Small intestine (tissue), 7 donors: ENCODE data around the gene EDAR. TPM values are rescaled to one million over a fixed set of nuclear protein-coding genes. Genes with fewer than 3 reads are reported as not detected.

ENCODE experiments used
- DNase-seq, 2 donors: peaks; one replicate each; pipeline versions ENCODE4 v3.0.0 to v3.0.0-alpha.2; 2013
- FAIRE-seq: peaks from 2 replicates; lab custom pipeline; 2012; peaks lifted over from hg19 to GRCh38; lab: Jason Lieb, UNC
- H3K27ac ChIP-seq, 3 donors: one replicate each; pipeline ENCODE4 v1.5.1; 2013; ENCODE audit warnings: low read length in 2 of 3, mild to moderate bottlenecking in 2 of 3, control low read depth in 1 of 3, inconsistent platforms in 1 of 3, low read depth in 1 of 3, moderate library complexity in 1 of 3
- H3K27me3 ChIP-seq, 3 donors: one replicate each; pipeline ENCODE4 v1.6.1; 2013; ENCODE audit warnings: low read length in 3 of 3, inconsistent platforms in 1 of 3; ENCODE audit not compliant: control insufficient read depth in 3 of 3, insufficient read depth in 3 of 3
- H3K36me3 ChIP-seq, 3 donors: one replicate each; pipeline ENCODE4 v1.6.1; 2013; ENCODE audit warnings: low read length in 3 of 3, inconsistent platforms in 1 of 3, low read depth in 1 of 3, mild to moderate bottlenecking in 1 of 3, moderate library complexity in 1 of 3; ENCODE audit not compliant: control insufficient read depth in 3 of 3, insufficient read depth in 2 of 3
- H3K4me1 ChIP-seq, 3 donors: one replicate each; pipeline ENCODE4 v1.6.1; 2013; ENCODE audit warnings: low read length in 2 of 3, inconsistent platforms in 1 of 3, low read depth in 1 of 3, mild to moderate bottlenecking in 1 of 3, moderate library complexity in 1 of 3; ENCODE audit not compliant: control insufficient read depth in 3 of 3, insufficient read depth in 2 of 3
- H3K4me3 ChIP-seq, 3 donors: one replicate each; pipeline ENCODE4 v1.5.1; 2013; ENCODE audit warnings: low read length in 3 of 3, control low read depth in 1 of 3, inconsistent platforms in 1 of 3, low read depth in 1 of 3, mild to moderate bottlenecking in 1 of 3, moderate library complexity in 1 of 3
- H3K9me3 ChIP-seq, 2 donors: one replicate each; pipeline ENCODE4 v1.6.1; 2013; ENCODE audit warnings: low read depth in 1 of 2, low read length in 1 of 2; ENCODE audit not compliant: control insufficient read depth in 2 of 2, insufficient read depth in 1 of 2
- WGBS, 3 donors: extraction: QIAGEN DNeasy Blood & Tissue Kit; methylation state at CpG; one replicate each; pipeline ENCODE4 v1.1.7; 2013; 5-methylcytosine and 5-hydroxymethylcytosine counted together
- polyA plus RNA-seq, 4 donors: library from polyadenylated mRNA; stranded (reverse) in 3 of 4; unstranded in 1 of 4; fragments of 200-250 nt in 3 of 4; fragments of 120-200 nt in 1 of 4; gene quantifications; one replicate each; pipeline versions ENCODE4 v1.2.1 to v1.2.3, GENCODE V29; 2013
- donor health status: healthy with polysubstance abuse.
- donor health status: control.
- donor health status: control.
- donor health status: Bipolar disorder and iron deficiency.
- donor health status: healthy.

The EDAR gene
- polyA plus RNA-seq, 4 donors, result 0.09 to 1.8 TPM; not detected in 2

DNA sequence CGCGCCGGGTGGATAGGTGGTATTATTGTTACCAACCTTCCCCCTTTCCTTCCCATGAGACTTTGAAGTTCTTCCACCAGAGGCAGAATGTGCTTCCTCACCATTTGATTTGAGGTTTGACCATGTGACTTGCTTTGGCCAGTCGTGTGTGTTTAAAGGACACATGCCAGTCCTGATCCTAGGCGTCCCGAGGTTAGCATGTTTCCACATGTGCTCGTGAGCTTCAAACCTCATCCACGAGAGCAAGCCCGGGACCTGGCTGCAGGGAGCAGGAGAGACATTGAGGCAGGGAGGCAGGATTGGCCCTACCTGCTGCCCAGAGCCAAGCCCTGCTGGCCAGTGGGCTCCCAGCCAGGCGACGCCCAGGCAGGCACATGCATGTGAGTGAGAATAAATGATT is 27.4 kb upstream of the EDAR start:
- H3K36me3 ChIP-seq, result no peaks in the 10 kb centered on the region
- no peak for FAIRE-seq
- no peak overlapping the region for H3K4me3 ChIP-seq
- 89 to 92% (median 89%) methylated on average over 11 of the region's 11 CpGs for WGBS, 3 donors
- H3K27me3 ChIP-seq, result peaks cover 0 to 4% (median 0%) of the 10 kb centered on the region in 3 donors
- H3K9me3 ChIP-seq, result no peaks in the 10 kb centered on the region
- H3K27ac ChIP-seq, result no peak overlapping the region
- H3K4me1 ChIP-seq, result peaks cover 0 to 4% (median 0%) of the 10 kb centered on the region in 3 donors
- no peak for DNase-seq

DNA sequence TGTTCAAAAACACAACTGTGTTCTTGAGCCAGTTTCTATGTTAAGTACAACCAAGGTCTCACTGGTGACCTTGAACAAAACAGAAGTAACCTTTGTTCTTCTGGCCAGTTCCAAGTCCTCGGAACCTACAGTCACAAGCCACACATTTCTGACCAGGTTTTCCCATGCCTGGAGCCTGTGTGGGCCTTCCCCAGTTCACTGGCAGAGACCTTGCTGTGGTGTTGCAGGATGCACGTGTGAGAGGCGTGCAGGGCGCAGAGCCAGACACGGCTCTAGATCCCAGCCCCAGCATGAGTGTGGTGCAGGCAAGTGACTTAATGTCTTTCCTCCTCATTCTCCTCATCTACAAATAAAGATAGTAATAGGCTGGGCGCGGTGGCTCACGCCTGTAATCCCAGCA is 25.5 kb upstream of the EDAR start:
- no peaks in the 10 kb centered on the region for H3K36me3 ChIP-seq
- H3K4me3 ChIP-seq, result no peak overlapping the region
- no peak for FAIRE-seq
- no peak for DNase-seq
- no peak overlapping the region for H3K27ac ChIP-seq
- peaks cover 0 to 3% (median 0%) of the 10 kb centered on the region in 3 donors for H3K27me3 ChIP-seq
- 90 to 92% (median 92%) methylated on average over 8 of the region's 8 CpGs for WGBS, 3 donors
- H3K9me3 ChIP-seq, result no peaks in the 10 kb centered on the region
- H3K4me1 ChIP-seq, result peaks cover 0 to 4% (median 0%) of the 10 kb centered on the region in 3 donors

DNA sequence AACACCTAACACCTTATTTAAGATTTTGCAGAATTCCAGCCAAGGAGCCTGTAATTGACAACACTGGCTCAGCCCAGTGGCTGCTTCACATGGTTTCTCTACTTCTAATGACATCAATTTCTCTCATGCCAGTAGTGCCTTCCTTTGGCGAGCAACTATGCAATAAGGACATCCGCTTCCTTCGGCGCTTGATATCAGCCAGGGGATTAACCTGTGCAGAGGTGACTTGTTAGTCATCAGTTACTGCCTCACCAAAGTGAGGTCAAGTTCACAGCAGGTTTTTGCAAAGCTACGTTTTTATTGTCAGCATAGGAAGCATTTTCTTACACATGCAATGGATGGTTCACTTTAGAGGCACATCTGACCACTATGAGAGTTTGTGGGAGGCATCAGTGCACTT is 24.0 kb upstream of the EDAR start:
- Histone ChIP-seq H3K4me3 (no peak overlapping the region), H3K36me3 (no peaks in the 10 kb centered on the region), H3K27me3 (peaks cover 0 to 3% (median 0%) of the 10 kb centered on the region in 3 donors), H3K27ac (no peak overlapping the region), H3K4me1 (peaks cover 0 to 4% (median 0%) of the 10 kb centered on the region in 3 donors), H3K9me3 (no peaks in the 10 kb centered on the region)
- FAIRE-seq (no peak), DNase-seq (peak; percentile 57 to 85)
- WGBS, 3 donors, result 23 to 66% (median 54%) methylated on average over 5 of the region's 5 CpGs

DNA sequence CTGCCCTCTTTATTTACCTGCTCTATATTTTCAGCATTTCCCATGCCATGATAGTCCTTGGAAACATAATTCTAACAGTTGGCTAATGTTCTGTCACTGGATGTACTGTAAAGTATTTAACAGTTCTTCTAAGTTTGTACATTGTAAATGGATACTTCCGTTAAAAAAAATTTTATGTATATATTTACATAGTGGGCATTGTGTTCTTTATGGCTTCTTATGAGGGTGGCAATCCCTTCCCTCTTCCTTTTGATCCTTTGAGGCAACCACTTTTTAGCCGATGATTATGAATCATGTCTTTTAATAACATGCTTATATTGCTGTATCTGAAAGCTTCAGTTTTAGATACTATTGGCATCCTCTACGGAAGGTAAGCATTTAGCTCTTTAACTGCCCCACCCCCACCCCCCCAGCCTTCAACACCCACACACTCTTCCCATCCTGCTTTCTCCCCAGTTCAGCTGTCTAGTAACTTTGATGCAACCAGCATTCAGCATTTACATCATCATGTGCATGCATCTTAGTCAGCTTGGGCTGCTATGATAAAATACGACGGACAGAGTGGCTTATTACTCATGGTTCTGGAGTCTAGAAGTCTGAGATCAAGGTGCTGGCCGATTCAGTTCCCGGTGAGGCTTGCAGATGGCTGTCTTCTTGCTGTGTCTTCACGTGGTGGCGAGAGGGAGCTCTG is 21.0 kb upstream of the EDAR start:
- no peak for DNase-seq
- no peaks in the 10 kb centered on the region for H3K36me3 ChIP-seq
- WGBS, 3 donors, result 65 to 70% (median 66%) methylated on average over 9 of the region's 9 CpGs
- peaks cover 0 to 3% (median 0%) of the 10 kb centered on the region in 3 donors for H3K27me3 ChIP-seq
- no peaks in the 10 kb centered on the region for H3K4me1 ChIP-seq
- H3K9me3 ChIP-seq, result no peaks in the 10 kb centered on the region
- no peak overlapping the region for H3K27ac ChIP-seq
- no peak for FAIRE-seq
- H3K4me3 ChIP-seq, result no peak overlapping the region

DNA sequence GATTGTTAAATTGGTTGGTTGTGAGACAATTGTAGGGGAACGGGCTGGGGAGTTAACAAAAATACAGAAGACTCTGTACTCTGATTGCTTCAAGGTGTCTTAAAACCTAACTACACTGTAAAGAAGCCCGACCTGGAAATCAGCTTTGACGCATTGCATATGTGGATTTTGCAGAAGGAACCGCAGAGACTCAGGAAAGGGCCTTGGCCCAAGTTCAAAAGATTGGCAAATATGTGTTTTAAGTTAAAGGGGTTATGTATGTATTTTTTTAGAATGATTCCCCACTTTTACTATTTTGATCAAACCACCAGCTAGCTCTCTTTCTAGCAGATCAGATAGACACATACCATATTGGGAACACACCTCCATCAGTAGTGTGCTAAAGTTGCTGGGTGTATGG is 18.0 kb upstream of the EDAR start:
- peaks cover 0 to 3% (median 0%) of the 10 kb centered on the region in 3 donors for H3K27me3 ChIP-seq
- H3K4me3 ChIP-seq, result no peak overlapping the region
- H3K9me3 ChIP-seq, result no peaks in the 10 kb centered on the region
- 83 to 88% (median 87%) methylated on average over 4 of the region's 4 CpGs for WGBS, 3 donors
- H3K36me3 ChIP-seq, result no peaks in the 10 kb centered on the region
- H3K27ac ChIP-seq, result no peak overlapping the region
- H3K4me1 ChIP-seq, result no peaks in the 10 kb centered on the region
- DNase-seq (no peak), FAIRE-seq (no peak)

- peaks cover 0 to 7% (median 0%) of the 10 kb centered on the region in 3 donors for H3K4me1 ChIP-seq
These were observed 16.7 kb upstream of the EDAR start for GRCh38 chr2:109005686-109006204.

DNA sequence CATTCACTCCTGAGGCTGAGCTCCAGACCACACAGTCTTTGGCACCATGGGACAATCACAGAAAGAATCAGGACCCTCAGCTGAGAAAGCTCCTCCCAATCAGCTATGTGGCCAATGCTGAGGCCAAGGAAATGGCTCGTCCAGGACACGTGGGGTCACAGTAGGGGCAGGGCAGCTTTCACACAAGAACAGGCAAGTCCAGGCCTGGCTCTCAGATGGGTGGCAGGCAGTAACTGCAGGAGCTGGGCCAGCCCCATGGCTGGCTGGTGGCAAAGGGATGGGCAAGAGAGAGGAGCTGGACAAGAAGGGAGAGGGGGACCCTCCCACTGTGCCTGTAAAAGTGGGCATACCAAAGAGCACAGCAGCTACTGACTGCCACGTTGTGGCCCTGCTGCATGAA is 12.2 kb upstream of the EDAR start:
- Histone ChIP-seq H3K9me3 (no peaks in the 10 kb centered on the region), H3K4me1 (peaks cover 0 to 14% (median 0%) of the 10 kb centered on the region in 3 donors), H3K36me3 (no peaks in the 10 kb centered on the region), H3K4me3 (no peak overlapping the region), H3K27ac (peak overlapping the region in 1 of 3 donors; percentile 78), H3K27me3 (no peaks in the 10 kb centered on the region)
- 72 to 85% (median 80%) methylated on average over 3 of the region's 3 CpGs for WGBS, 3 donors
- DNase-seq (no peak), FAIRE-seq (no peak)

More at GRCh38 chr2:109005686-109006204, 16.7 kb upstream of the EDAR start:
- no peak for DNase-seq
- 78 to 93% (median 85%) methylated on average over 18 to 20 of the region's 20 CpGs for WGBS, 3 donors
- H3K27me3 ChIP-seq, result peaks cover 0 to 2% (median 0%) of the 10 kb centered on the region in 3 donors
- no peak for FAIRE-seq
- H3K9me3 ChIP-seq, result no peaks in the 10 kb centered on the region
- H3K4me3 ChIP-seq, result no peak overlapping the region
- peak overlapping the region in 1 of 3 donors; percentile 12 for H3K27ac ChIP-seq
- no peaks in the 10 kb centered on the region for H3K36me3 ChIP-seq

DNA sequence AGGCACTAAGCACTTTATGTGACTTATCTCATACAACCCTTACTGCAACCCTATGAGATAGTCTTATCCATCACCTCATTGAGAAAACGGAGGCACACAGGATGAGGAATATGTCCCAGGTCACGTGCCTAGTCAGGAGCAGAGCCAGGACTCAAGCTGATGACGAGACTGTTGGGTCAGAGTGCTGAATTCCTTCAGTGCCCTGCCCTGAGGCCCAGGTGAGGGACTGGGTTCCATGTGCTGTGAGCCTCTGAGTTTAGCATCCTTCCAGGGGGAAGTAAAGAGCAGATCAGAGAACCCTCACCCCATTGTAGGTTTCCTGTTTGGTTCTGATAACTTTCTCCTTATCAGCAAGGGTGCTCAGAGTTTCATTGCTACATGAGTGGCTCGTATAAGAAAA is 11.7 kb upstream of the EDAR start:
- H3K4me1 ChIP-seq, result peaks cover 0 to 14% (median 0%) of the 10 kb centered on the region in 3 donors
- DNase-seq (peak in 1 of 2 donors; percentile 90), FAIRE-seq (no peak)
- H3K27me3 ChIP-seq, result no peaks in the 10 kb centered on the region
- H3K4me3 ChIP-seq, result no peak overlapping the region
- no peaks in the 10 kb centered on the region for H3K9me3 ChIP-seq
- 58 to 70% (median 59%) methylated on average over 4 of the region's 4 CpGs for WGBS, 3 donors
- H3K36me3 ChIP-seq, result no peaks in the 10 kb centered on the region
- H3K27ac ChIP-seq, result peak overlapping the region in 1 of 3 donors; percentile 78
